H1 (cell line): ENCODE results near the gene TUBGCP2. TPM values are rescaled to one million over a fixed set of nuclear protein-coding genes. Genes with fewer than 3 reads are reported as not detected.

ENCODE experiments used
- CTCF ChIA-PET: fragments of 300-600 bp; sonication (Branson Sonifier 250); formaldehyde crosslinking; loops from one replicate; lab custom pipeline; 2021; ENCODE audit not compliant: partially characterized antibody; lab: Charles Lee
- POLR2A ChIA-PET: fragments of 300-600 bp; sonication (Branson Sonifier 250); formaldehyde crosslinking; loops from one replicate; lab custom pipeline; 2021; ENCODE audit warnings: inconsistent platforms; ENCODE audit not compliant: partially characterized antibody; lab: Charles Lee
- DNase-seq, 2 experiments: peaks; one replicate each; pipeline versions ENCODE4 v3.0.0 to v3.0.0-alpha.2; 2010 to 2022; ENCODE audit warnings: low spot score in 2 of 2, low read depth in 1 of 2, mixed read lengths in 1 of 2
- FAIRE-seq: peaks from 2 replicates; lab custom pipeline; 2011; peaks lifted over from hg19 to GRCh38; lab: Jason Lieb, UNC
- H2AFZ ChIP-seq: 2 replicates; pipeline ENCODE4 v1.8.1; 2012; ENCODE audit warnings: low read length, inconsistent platforms
- H2AK5ac ChIP-seq: 2 replicates; pipeline ENCODE4 v1.6.1; 2013; ENCODE audit warnings: low read depth, low read length
- H2BK120ac ChIP-seq: replicated peaks from 2 replicates; pipeline ENCODE3; 2013; ENCODE audit warnings: low read depth, low read length, inconsistent platforms
- H2BK12ac ChIP-seq: 2 replicates; pipeline ENCODE4 v1.6.1; 2013; ENCODE audit warnings: low read depth, low read length
- H2BK15ac ChIP-seq: 2 replicates; pipeline ENCODE4 v1.6.1; 2013; ENCODE audit warnings: low read length
- H2BK20ac ChIP-seq: 2 replicates; pipeline ENCODE4 v1.6.1; 2013; ENCODE audit warnings: low read length
- H2BK5ac ChIP-seq: 2 replicates; pipeline ENCODE4 v1.6.1; 2013; ENCODE audit warnings: low read depth, low read length
- H3K14ac ChIP-seq: 2 replicates; pipeline ENCODE4 v1.6.1; 2013; ENCODE audit warnings: inconsistent platforms; ENCODE audit not compliant: insufficient read length
- H3K18ac ChIP-seq: 2 replicates; pipeline ENCODE4 v1.6.1; 2013; ENCODE audit warnings: low read length; ENCODE audit errors: extremely low read depth
- H3K23ac ChIP-seq: 2 replicates; pipeline ENCODE4 v1.6.1; 2013; ENCODE audit warnings: inconsistent platforms; ENCODE audit not compliant: insufficient read length
- H3K23me2 ChIP-seq: 2 replicates; pipeline ENCODE4 v1.6.1; 2013; ENCODE audit warnings: low read depth, low read length
- H3K27ac ChIP-seq: 2 replicates; pipeline ENCODE4 v1.6.1; 2011; ENCODE audit warnings: low read depth, low read length, inconsistent platforms
- H3K27me3 ChIP-seq, 4 experiments: replicated peaks in 1 of 4; 1 replicate in 1 of 4; 2 replicates in 3 of 4; pipeline versions ENCODE4 v1.6.1 to v1.8.1; 2011 to 2013; ENCODE audit warnings: low read length in 3 of 4, mild to moderate bottlenecking in 3 of 4, inconsistent platforms in 2 of 4, mixed read lengths in 2 of 4, moderate library complexity in 1 of 4; ENCODE audit not compliant: control insufficient read depth in 3 of 4, insufficient read depth in 3 of 4; ENCODE audit errors: extremely low read depth in 1 of 4
- H3K36me3 ChIP-seq, 4 experiments: 2 replicates each; pipeline versions ENCODE4 v1.6.1 to v1.8.1; 2011 to 2013; ENCODE audit warnings: mild to moderate bottlenecking in 4 of 4, low read length in 3 of 4, moderate library complexity in 2 of 4, control low read depth in 1 of 4, inconsistent platforms in 1 of 4; ENCODE audit not compliant: insufficient read depth in 4 of 4, control insufficient read depth in 2 of 4
- H3K4ac ChIP-seq: replicated peaks from 2 replicates; pipeline ENCODE3; 2013; ENCODE audit warnings: low read length, low read depth, mixed read lengths, inconsistent platforms; ENCODE audit not compliant: insufficient read length
- H3K4me1 ChIP-seq, 4 experiments: replicated peaks in 1 of 4; 1 replicate in 1 of 4; 2 replicates in 3 of 4; pipeline versions ENCODE4 v1.6.1 to v1.8.1; 2011 to 2013; ENCODE audit warnings: low read length in 3 of 4, inconsistent platforms in 2 of 4, mixed read lengths in 1 of 4; ENCODE audit not compliant: insufficient read depth in 4 of 4, control insufficient read depth in 3 of 4
- H3K4me2 ChIP-seq, 2 experiments: 2 replicates each; pipeline versions ENCODE4 v1.6.1 to v1.8.1; 2011 to 2013; ENCODE audit warnings: low read depth in 2 of 2, low read length in 2 of 2, control low read depth in 1 of 2, inconsistent platforms in 1 of 2, mild to moderate bottlenecking in 1 of 2; ENCODE audit not compliant: insufficient read depth in 1 of 2
- H3K4me3 ChIP-seq, 4 experiments: fragments of 200-600, 300-600 bp in 1 of 4; sonication (generic), shearing (Covaris generic), sonication (Bioruptor Twin) in 1 of 4; 2 replicates each; pipeline versions ENCODE4 v1.5.1 to v1.8.1; 2011 to 2016; ENCODE audit warnings: low read length in 4 of 4, low read depth in 3 of 4, control low read depth in 2 of 4, inconsistent platforms in 2 of 4, mild to moderate bottlenecking in 2 of 4, mixed read lengths in 1 of 4, moderate library complexity in 1 of 4; ENCODE audit not compliant: insufficient read depth in 2 of 4; ENCODE audit errors: extremely low read depth in 1 of 4
- H3K56ac ChIP-seq: replicated peaks from 2 replicates; pipeline ENCODE3; 2013; ENCODE audit warnings: low read depth, mild to moderate bottlenecking, mixed read lengths, low read length, inconsistent platforms; ENCODE audit not compliant: insufficient read length
- H3K79me1 ChIP-seq: 2 replicates; pipeline ENCODE4 v1.6.1; 2013; ENCODE audit warnings: low read depth, low read length, control low read depth
- H3K79me2 ChIP-seq, 2 experiments: 2 replicates each; pipeline versions ENCODE4 v1.6.1 to v1.8.1; 2012 to 2013; ENCODE audit warnings: low read length in 2 of 2, mild to moderate bottlenecking in 2 of 2, inconsistent platforms in 1 of 2; ENCODE audit not compliant: insufficient read depth in 2 of 2, control insufficient read depth in 1 of 2
- H3K9ac ChIP-seq, 4 experiments: replicated peaks in 1 of 4; 1 replicate in 1 of 4; 2 replicates in 3 of 4; pipeline versions ENCODE4 v1.6.1 to v1.8.1; 2011 to 2013; ENCODE audit warnings: low read depth in 3 of 4, low read length in 3 of 4, control low read depth in 2 of 4, mild to moderate bottlenecking in 2 of 4, moderate library complexity in 2 of 4, inconsistent platforms in 1 of 4; ENCODE audit errors: extremely low read depth in 1 of 4
- H3K9me3 ChIP-seq, 2 experiments: 2 replicates each; pipeline versions ENCODE4 v1.6.1 to v1.8.1; 2012 to 2013; ENCODE audit warnings: mild to moderate bottlenecking in 2 of 2, moderate library complexity in 2 of 2, control low read depth in 1 of 2, inconsistent platforms in 1 of 2, low read depth in 1 of 2, low read length in 1 of 2, mixed read lengths in 1 of 2; ENCODE audit not compliant: insufficient read depth in 2 of 2
- H4K20me1 ChIP-seq, 2 experiments: replicated peaks in 1 of 2; 2 replicates each; pipeline versions ENCODE3 to v1.8.1; 2011 to 2013; ENCODE audit warnings: inconsistent platforms in 2 of 2, low read length in 2 of 2, mild to moderate bottlenecking in 1 of 2; ENCODE audit not compliant: insufficient read depth in 2 of 2, control insufficient read depth in 1 of 2
- H4K5ac ChIP-seq: 2 replicates; pipeline ENCODE4 v1.6.1; 2013; ENCODE audit warnings: low read length, low read depth, mixed read lengths, inconsistent platforms; ENCODE audit not compliant: insufficient read length
- H4K8ac ChIP-seq: 2 replicates; pipeline ENCODE4 v1.8.0; 2013; ENCODE audit warnings: mild to moderate bottlenecking, moderate library complexity, low read length, inconsistent platforms; ENCODE audit not compliant: insufficient read depth; ENCODE audit errors: extremely low read depth
- H4K91ac ChIP-seq: replicated peaks from 2 replicates; pipeline ENCODE3; 2013; ENCODE audit warnings: low read length, mixed read lengths, inconsistent platforms; ENCODE audit not compliant: insufficient read length
- BCL11A ChIP-seq, 2 experiments: IDR thresholded peaks; one replicate each; pipeline ENCODE4 v1.6.1; 2011; ENCODE audit warnings: low read depth in 2 of 2, low read length in 2 of 2, mild to moderate bottlenecking in 2 of 2
- CBX5 ChIP-seq: fragments of 300-800, 300-1000 bp; sonication (generic); IDR thresholded peaks from 2 replicates; pipeline ENCODE4 v1.7.1; 2016; ENCODE audit warnings: antibody characterized with exemption, low read length, low read depth
- CHD1 ChIP-seq: IDR thresholded peaks from 2 replicates; pipeline ENCODE4 v1.6.1; 2012; ENCODE audit warnings: low read depth, low read length, improper control_type of control experiment
- HDAC2 ChIP-seq, 2 experiments: fragments of 300-600 bp in 1 of 2; sonication (generic) in 1 of 2; IDR thresholded peaks; 2 replicates each; pipeline ENCODE4 v1.6.1; 2011 to 2012; ENCODE audit warnings: low read depth in 2 of 2, low read length in 2 of 2, mild to moderate bottlenecking in 2 of 2, moderate library complexity in 2 of 2, borderline replicate concordance in 1 of 2, inconsistent platforms in 1 of 2
- NANOG ChIP-seq: IDR thresholded peaks from 2 replicates; pipeline ENCODE4 v1.6.1; 2011; ENCODE audit warnings: low read length, low read depth, mild to moderate bottlenecking, inconsistent platforms; ENCODE audit not compliant: insufficient read depth, poor library complexity, severe bottlenecking
- RAD21 ChIP-seq, 2 experiments: IDR thresholded peaks in 1 of 2; conservative IDR thresholded peaks in 1 of 2; 2 replicates each; pipeline ENCODE4 v1.6.1; 2011; ENCODE audit warnings: low read depth in 2 of 2, low read length in 2 of 2, improper control_type of control experiment in 1 of 2, inconsistent platforms in 1 of 2, mild to moderate bottlenecking in 1 of 2, moderate library complexity in 1 of 2
- SIN3A ChIP-seq, 2 experiments: IDR thresholded peaks in 1 of 2; conservative IDR thresholded peaks in 1 of 2; 2 replicates each; pipeline ENCODE4 v1.6.1; 2011 to 2012; ENCODE audit warnings: low read length in 2 of 2, improper control_type of control experiment in 1 of 2, low read depth in 1 of 2, mild to moderate bottlenecking in 1 of 2
- SUZ12 ChIP-seq: fragments of 200-600 bp; sonication (generic); IDR thresholded peaks from 2 replicates; pipeline ENCODE4 v1.6.1; 2012; ENCODE audit warnings: mild to moderate bottlenecking, inconsistent platforms, low read length, moderate library complexity, mixed read lengths
- TAF7 ChIP-seq: optimal IDR thresholded peaks from 2 replicates; pipeline ENCODE3; 2011; ENCODE audit warnings: low read depth, mild to moderate bottlenecking, inconsistent platforms, low read length, moderate library complexity, borderline replicate concordance
- TBP ChIP-seq: IDR thresholded peaks from 2 replicates; pipeline ENCODE4 v1.6.1; 2011; ENCODE audit warnings: low read depth, low read length, improper control_type of control experiment
- ZNF274 ChIP-seq: IDR thresholded peaks from 2 replicates; pipeline ENCODE4 v1.7.0; 2012; ENCODE audit warnings: low read length, borderline replicate concordance; ENCODE audit errors: extremely low read depth
- WGBS, 2 experiments: shearing (Covaris generic) in 1 of 2; methylation state at CpG; one replicate each; pipeline versions ENCODE4 v1.1.6 to v1.1.7; 2013 to 2015; ENCODE audit warnings: low lambda C conversion rate in 2 of 2, mixed read lengths in 2 of 2, inconsistent platforms in 1 of 2, low coverage in 1 of 2, missing lambda C conversion rate in 1 of 2; ENCODE audit not compliant: insufficient replicate concordance in 2 of 2, insufficient coverage in 1 of 2, insufficient read length in 1 of 2; ENCODE audit errors: extremely low coverage in 1 of 2, missing lambda C conversion rate in 1 of 2; 5-methylcytosine and 5-hydroxymethylcytosine counted together
- polyA plus RNA-seq, 7 experiments: library from polyadenylated mRNA; depleted of rRNA in 3 of 7; stranded (reverse) in 5 of 7; unstranded in 2 of 7; fragments of >200 nt in 5 of 7; fragments of 200-250 nt in 2 of 7; gene quantifications; 1 replicate in 5 of 7; 2 replicates in 1 of 7; 4 replicates in 1 of 7; pipeline versions ENCODE4 v1.2.1 to v1.2.3, GENCODE V29; 2011 to 2013; ENCODE audit warnings: missing spikeins in 2 of 7, mixed read lengths in 2 of 7
- total RNA-seq: library from RNA; stranded (reverse); fragmentation: NEBNext Ultra II Directional; extraction: Animal tissue kit (Norgen Biotek cat#: 25700); gene quantifications from 2 replicates; pipeline ENCODE4 v1.2.1, GENCODE V29; 2021

Gene TUBGCP2
- total and polyA plus RNA-seq, 2 of the 8 experiments (the other 6 are each of a cell fraction or from before 2014, with no cell fraction given), result 34.9 to 51.9 TPM

DNA sequence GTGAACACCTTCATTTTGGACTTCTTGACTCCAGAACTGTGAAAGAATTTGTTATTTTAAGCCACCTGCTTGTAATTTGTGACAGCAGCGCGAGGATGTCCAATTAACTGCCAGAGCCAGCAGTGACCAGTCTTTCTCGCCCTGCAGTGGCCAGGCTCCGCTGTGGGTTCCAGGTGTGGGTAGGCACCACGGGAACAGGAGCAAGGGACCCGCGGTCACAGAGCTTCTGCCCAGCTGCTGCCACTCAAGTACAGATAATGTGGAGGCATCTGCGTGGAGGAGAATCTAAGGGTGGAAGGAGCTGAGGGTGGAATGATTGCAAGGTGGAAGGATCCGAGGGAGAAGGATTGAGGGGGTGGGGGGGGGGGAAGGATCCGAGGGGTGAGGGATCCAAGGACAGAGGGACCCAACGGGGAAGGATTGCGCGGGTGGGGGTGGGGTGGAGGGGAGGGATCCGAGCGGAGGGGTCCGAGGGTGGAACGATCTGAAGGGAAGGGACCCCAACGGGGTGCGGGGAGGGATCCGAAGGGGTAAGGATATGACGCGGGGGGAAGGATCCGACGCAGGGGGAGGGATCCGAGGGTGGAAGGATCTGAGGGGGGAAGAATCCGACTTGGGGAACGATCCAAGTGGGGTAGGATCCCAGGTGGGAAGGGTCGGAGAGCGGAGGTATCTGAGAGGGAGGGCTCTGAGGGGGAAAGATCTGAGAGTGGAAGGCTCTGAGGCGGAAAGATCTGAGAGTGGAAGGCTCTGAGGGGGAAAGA lies 24.4 kb upstream of the TUBGCP2 start:
- Histone ChIP-seq H3K36me3 (no peaks in the 10 kb centered on the region; a peak in 1 of 8 replicates), H3K23ac (no peak overlapping the region), H2AFZ (no peak overlapping the region), H3K4me1 (peaks cover 0 to 18% (median 7%) of the 10 kb centered on the region in 4 experiments; a peak in 6 of 7 replicates), H3K18ac (no peak overlapping the region), H3K4me3 (no peak overlapping the region), H3K56ac (no peak overlapping the region), H3K4ac (no peak overlapping the region), H2BK15ac (no peak overlapping the region), H2BK120ac (no peak overlapping the region), H4K8ac (no peak overlapping the region), H4K20me1 (peaks cover 0 to 9% of the 10 kb centered on the region in 2 experiments), H2BK5ac (no peak overlapping the region), H2AK5ac (no peak overlapping the region), H3K79me1 (no peaks in the 10 kb centered on the region), H3K79me2 (no peaks in the 10 kb centered on the region), H2BK12ac (no peak overlapping the region), H3K9me3 (peaks cover 0 to 12% of the 10 kb centered on the region in 2 experiments; a peak in 1 of 4 replicates), H3K27ac (no peak overlapping the region), H3K14ac (no peak overlapping the region), H3K9ac (no peak overlapping the region), H2BK20ac (no peak overlapping the region), H4K91ac (no peak overlapping the region), H3K27me3 (peaks cover 30 to 78% (median 68%) of the 10 kb centered on the region in 4 experiments), H4K5ac (no peak overlapping the region), H3K4me2 (no peak overlapping the region), H3K23me2 (peaks cover 18% of the 10 kb centered on the region; the same call in 1 of the 2 replicates)
- FAIRE-seq (no peak), DNase-seq (no peak)
- ChIA-PET CTCF (interaction anchor here (0.5 to 0.7 kb wide), 2 partner anchors 12 to 29 kb away, joined by 3 read pairs; no protein-coding TSS in a partner anchor), POLR2A (interaction anchor here (0.8 kb wide), 1 partner anchor 33 kb away, joined by 3 read pairs; no protein-coding TSS in a partner anchor)
- WGBS, 2 experiments, result 86% methylated on average over 10 of the region's 30 CpGs; no CpG with 5 or more reads in 1 of the 2 experiments
- no peak for TF ChIP-seq RAD21 (IDR thresholded peaks at IDR 0.05 in 1 of 2, conservative IDR thresholded peaks at IDR 0.05 in 1 of 2; ENCODE audit: low read depth in 2 of 2, low read length in 2 of 2)
- no peak for TF ChIP-seq TAF7
- no peak for TF ChIP-seq HDAC2 (IDR thresholded peaks at IDR 0.05; ENCODE audit: borderline replicate concordance in 1 of 2, low read depth in 2 of 2, low read length in 2 of 2)
- no peak for TF ChIP-seq CHD1
- no peak for TF ChIP-seq BCL11A (IDR thresholded peaks at IDR 0.05; ENCODE audit: low read depth in 2 of 2, low read length in 2 of 2)
- TF ChIP-seq SUZ12, result no peak
- no peak for TF ChIP-seq SIN3A (conservative IDR thresholded peaks at IDR 0.05 in 1 of 2, IDR thresholded peaks at IDR 0.05 in 1 of 2; ENCODE audit: low read depth in 1 of 2, low read length in 2 of 2)
- no peak for TF ChIP-seq CBX5
- no peak for TF ChIP-seq TBP
- TF ChIP-seq NANOG, result no peak
- no peak for TF ChIP-seq ZNF274
